HG03457 (cell line): ENCODE data around the gene SPTLC2.

Experiments
- ATAC-seq: cut with Tn5 transposase; IDR thresholded peaks from one replicate; pipeline ENCODE4 v1.9.1; 2021; ENCODE audit warnings: moderate number of reproducible peaks; ENCODE audit not compliant: unreplicated experiment

SPTLC2 gene

DNA sequence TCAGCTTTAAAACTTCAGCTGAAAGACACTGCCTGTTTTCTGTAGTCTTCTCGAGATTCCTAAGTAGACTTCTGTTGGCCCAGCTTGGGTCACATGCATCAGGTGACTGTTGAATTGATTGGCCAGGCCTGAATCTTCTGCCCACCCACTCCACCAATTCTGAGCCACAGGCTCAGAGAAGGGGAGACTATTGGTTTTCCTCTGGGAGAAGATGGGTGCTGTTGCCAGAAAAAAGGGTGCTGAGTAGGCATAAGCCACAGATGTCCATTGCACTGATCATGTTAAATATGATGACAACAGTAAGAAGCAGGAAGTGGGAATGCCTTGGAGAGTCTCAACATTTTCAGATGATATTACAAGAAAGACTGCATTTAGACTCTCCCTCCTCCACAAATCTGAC, 6.8 kb upstream of the SPTLC2 start:
- ATAC-seq = no peak

DNA sequence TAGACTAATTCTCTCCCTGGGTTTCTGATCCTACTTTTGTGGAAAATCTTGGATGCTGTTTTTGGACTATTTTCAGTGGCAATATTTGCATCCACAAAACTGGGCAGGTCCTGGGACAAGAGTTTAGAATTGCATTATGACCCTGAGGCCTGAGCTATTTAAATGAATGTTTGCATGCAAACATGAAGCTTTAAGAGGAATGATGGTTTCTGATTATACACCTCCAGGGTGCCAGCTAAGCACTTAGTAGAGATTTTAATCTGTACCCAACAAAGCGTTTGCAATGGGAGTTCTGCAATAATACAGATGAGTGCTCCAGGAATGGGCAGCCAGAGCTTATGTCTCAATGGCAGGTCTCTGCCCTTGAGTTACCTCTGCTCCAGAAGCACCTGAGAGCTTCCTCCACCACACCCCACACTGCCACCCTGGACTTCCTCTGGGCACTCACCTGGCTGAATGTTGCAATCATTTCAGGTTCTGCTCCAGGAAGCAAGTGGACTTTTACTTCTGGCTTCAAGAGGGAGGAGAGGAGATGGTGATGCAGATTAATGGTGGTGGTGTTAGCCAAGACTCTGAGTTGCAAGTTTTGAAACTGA, 6.0 kb upstream of the SPTLC2 start:
- no peak for ATAC-seq

DNA sequence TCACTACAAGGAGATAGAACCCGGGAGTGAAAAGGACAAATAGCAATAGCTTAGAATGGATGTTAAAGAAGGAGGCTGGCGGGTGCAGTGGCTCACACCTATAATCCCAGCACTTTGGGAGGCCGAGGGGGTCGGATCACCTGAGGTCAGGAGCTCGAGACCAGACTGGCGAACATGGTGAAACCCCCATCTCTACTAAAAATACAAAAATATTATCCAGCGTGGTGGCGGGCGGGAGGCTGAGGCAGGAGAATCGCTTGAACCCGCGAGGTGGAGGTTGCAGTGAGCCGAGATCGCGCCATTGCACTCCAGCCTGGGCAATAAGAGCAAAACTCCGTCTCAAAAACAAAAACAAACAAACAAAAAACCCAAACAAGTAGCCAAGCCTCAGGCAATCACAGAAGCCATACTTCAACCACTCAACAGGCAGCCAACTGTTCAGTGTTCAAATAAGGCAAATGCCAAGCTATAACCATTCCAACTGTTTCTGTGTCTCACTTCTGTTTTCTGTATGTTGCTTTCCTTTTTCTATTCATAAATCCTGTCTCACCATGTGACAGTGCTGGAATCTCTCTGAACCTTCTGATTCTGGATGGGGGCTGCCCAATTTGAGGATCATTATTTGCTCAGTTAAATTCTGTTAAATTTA, 3.9 kb upstream of the SPTLC2 start:
- ATAC-seq = no peak

DNA sequence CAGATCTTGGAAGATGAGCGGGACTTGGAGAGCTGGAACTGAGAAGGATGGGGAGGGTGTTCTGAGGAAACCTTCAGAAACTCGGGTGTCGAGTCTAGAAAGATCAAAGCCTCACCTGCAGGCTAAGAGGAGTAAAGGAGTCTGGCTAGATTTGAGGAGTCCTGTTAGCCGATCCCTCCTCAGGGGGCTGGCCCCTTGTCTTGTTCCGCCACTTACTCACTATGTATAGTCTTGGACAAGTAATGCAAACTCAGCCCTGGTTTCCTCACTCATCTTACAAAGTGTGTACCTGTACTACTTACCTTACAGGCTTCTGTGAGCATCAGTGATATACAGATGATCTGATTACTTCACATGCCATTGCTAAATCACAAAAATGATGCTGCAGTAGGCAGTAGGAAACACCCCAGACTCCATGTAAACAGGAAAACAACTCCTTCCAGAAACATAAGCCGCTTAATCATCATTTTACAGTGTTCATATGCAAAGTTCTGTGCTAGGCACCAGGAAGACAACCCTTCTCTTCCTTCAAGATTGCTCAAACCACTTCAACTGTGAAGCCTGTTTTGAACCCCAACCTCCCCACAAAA, 2.0 kb upstream of the SPTLC2 start:
- ATAC-seq = no peak

- ATAC-seq = peak; percentile 11
Observed at GRCh38 chr14:77616133-77616453, 344 bp downstream of the SPTLC2 start.

GRCh38 chr14:77615361-77616132, 890 bp downstream of the SPTLC2 start:
- ATAC-seq = no peak

DNA sequence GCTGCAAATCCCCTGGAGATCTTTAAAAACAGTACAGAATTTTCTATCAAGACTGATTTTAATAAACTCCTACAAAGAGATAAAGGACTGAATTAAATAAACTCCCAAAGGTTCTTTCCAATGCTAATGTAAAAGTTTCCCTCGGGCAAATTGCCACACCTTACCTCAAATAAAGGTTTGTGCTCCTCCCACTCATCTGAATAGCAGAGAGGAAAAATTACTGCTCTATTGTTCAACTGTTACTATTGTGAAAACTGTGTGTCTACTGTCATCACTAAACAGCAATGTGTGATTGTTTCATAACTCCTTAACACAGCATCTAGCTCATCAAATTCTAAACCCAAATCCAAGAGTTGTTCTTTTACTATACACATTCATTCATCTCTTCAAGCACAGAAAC, 3.2 kb downstream of the SPTLC2 start:
- no peak for ATAC-seq

- no peak for ATAC-seq
Observed at GRCh38 chr14:77612011-77612620, 4.3 kb downstream of the SPTLC2 start.

- no peak for ATAC-seq
Observed at GRCh38 chr14:77610553-77610952, 5.9 kb downstream of the SPTLC2 start.

DNA sequence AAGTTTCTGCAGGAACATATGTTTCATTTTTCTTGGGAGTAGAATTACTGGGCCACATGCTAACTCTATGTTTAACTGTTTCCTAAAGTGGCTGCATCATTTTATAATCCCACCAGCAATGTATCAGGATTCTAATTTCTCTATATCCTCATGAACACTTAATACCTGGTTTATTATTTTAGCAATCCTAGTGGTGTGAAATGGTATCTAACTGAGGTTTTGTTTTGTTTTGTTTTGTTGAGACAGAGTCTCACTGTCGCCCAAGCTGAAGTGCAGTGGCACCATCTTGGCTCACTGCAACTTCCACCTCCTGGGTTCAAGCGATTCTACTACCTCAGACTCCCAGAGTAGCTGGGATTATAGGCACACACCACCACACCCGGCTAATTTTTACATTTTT, 6.5 kb downstream of the SPTLC2 start:
- no peak for ATAC-seq

- ATAC-seq = peak; percentile 41
Observed at GRCh38 chr14:77607741-77608302, 8.6 kb downstream of the SPTLC2 start.

DNA sequence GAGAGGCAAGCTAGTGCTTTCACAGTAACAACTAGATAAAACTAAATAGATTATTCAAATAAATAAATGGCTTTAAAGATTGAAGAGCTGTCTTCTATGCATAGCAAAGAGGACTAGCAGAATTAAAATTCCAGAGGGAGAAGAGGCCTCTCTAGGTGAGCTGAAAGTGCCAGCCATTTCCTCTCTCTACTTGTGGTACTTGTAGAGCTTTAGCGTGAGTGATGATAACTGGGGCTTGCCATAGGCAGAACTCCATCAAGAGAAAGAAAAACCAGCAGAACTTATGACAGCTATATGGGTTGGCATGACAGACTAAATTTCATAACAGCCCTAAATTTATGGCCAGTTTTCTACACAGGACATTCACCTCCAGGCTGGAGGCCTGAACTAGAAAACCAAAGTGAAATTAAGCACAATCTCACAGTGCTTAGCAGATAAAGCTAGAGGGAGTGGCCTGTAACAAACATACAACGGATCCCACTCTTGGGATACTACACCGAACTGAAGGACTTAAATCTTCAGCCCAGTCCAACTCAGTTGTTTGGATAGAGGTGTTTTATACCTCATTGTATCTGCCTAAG, 11.0 kb downstream of the SPTLC2 start:
- ATAC-seq = no peak

- ATAC-seq = no peak
Observed at GRCh38 chr14:77603654-77604255, 12.7 kb downstream of the SPTLC2 start.

DNA sequence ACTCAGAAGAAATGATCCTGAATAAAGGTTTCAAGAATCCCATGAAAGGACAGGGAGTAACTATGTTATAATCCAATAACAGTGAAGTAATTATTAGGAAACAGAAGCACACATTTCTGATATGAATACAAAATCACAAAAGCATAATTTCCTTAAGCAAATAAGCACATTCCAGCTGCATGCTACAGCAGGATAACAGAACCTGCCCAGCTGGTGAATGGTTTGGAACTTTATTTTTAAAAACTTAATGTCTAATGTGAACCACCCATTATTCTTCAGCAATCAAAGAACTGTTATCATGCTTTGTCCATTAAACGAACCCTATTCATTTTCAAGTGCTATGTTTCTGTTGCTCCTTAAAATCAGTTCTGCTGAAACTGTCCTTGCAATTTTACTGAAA, 13.4 kb downstream of the SPTLC2 start:
- no peak for ATAC-seq

- ATAC-seq = no peak
Observed at GRCh38 chr14:77601846-77602619, 14.4 kb downstream of the SPTLC2 start.

GRCh38 chr14:77599889-77600288, 16.5 kb downstream of the SPTLC2 start:
- no peak for ATAC-seq

GRCh38 chr14:77598366-77599070, 17.9 kb downstream of the SPTLC2 start:
- no peak for ATAC-seq

DNA sequence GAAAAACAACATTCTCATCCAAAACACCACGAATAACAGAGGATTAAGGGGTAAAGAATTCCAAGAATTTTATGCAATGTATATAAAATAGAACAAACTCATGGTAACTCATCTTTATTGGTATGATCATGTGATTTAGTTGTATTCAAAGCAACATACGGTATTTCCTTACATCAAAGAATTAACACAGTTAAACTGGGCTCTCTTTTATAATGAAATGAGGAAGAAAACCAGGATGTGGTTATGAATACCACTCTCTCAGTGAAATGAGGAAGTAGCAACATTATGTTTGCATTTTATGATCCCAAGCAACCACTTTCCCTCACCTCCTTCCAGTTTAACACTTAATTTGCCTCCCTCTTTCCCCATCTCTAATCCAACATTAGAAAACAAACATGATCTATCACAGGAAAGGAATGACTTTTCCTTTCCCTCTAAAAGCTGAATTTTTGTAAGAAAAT, 22.9 kb downstream of the SPTLC2 start:
- no peak for ATAC-seq
